Activated CD4-positive, alpha-beta T cell treated with anti-CD3 and anti-CD28 coated beads, Interleukin-2, Interleukin-6, amounts not matched to agents 100 ng/mL and 50 ng/mL, durations not matched to agents 16 hours and 8 hours (primary cell): ENCODE measurements around the gene RASA3.
"Not testable (repeated sequence)": the region's sequence is repeated elsewhere in the genome, so short reads cannot be mapped to it uniquely, and the experiment has no call there.

Source experiments
- DNase-seq: peaks from one replicate; pipeline ENCODE4 v3.0.0-alpha.2; 2020

RASA3 gene

GRCh38 chr13:114098689-114099056 lies 33.8 kb downstream of the RASA3 start:
- DNase-seq: not testable (repeated sequence)

- no peak for DNase-seq
Observed at GRCh38 chr13:114097893-114098688, 34.3 kb downstream of the RASA3 start.

- no peak for DNase-seq
Observed at GRCh38 chr13:114097212-114097892, 35.1 kb downstream of the RASA3 start.

- no peak for DNase-seq
Observed at GRCh38 chr13:114096811-114097211, 35.6 kb downstream of the RASA3 start.

GRCh38 chr13:114096031-114096485 lies 36.4 kb downstream of the RASA3 start:
- DNase-seq: no peak

DNA sequence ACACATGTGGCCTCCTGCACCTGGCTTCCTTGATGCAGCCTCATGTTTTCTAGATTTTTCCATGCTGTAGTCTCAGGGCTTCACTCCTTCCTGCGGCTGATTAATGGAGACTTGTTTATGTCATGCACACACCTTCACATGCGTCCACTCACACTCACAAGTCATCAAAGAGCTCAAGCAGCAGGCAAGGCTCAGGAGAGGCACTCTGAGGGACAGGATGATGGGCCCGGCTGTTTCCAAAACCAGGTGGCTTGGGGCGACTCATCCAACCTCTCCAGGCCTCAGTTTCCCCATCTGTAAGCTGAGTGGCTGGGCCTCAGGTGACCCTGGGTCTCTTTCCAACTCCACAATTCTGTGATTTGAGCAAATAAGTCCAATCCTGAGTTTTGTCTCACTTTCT lies 36.9 kb downstream of the RASA3 start:
- DNase-seq: no peak

DNA sequence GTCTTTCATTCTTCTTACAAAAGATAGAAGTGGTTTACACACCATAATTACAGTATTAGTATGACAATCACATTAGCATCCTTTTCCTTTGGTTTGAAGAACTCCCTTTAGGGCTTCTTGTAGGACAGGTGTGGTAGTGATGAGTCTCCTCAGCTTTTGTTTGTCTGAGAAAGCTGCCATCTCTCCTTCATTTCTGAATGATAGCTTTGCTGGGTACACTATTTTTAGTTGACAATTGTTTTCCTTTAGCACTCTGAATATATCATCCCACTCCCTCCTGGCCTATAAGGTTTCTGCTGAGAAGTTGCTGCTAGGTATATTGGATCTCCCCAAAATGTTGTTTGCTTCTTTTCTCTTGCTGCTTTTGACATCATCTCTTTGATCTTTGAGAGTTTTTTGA lies 39.3 kb downstream of the RASA3 start:
- DNase-seq: no peak

GRCh38 chr13:114092468-114092867 lies 40.0 kb downstream of the RASA3 start:
- DNase-seq: no peak

GRCh38 chr13:114090476-114090875 lies 41.9 kb downstream of the RASA3 start:
- no peak for DNase-seq

GRCh38 chr13:114089751-114090400 lies 42.5 kb downstream of the RASA3 start:
- DNase-seq: no peak

- DNase-seq: no peak
Observed at GRCh38 chr13:114089341-114089740, 43.1 kb downstream of the RASA3 start.

DNA sequence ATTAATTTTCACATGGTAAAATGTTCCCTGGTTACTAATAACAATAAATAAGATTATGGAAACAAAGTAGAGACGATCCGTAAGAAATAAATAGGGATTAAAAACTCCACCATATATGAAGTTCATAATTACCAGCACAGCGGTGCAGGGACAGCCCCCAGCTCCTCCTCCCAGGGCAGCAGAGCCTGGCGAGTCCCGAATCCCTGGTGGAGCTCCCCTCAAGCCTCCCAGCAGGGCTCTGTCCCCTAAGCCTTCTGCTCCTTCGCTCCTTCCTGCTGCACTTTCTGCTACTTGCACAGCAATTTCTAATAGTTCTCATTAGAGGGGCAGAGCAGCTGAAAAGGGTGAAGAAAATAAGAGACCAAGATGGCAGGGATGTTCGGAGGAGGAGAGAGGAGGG lies 43.6 kb downstream of the RASA3 start:
- no peak for DNase-seq

GRCh38 chr13:114088234-114088633 lies 44.2 kb downstream of the RASA3 start:
- DNase-seq: no peak

GRCh38 chr13:114087430-114087829 lies 45.0 kb downstream of the RASA3 start:
- DNase-seq: no peak

DNA sequence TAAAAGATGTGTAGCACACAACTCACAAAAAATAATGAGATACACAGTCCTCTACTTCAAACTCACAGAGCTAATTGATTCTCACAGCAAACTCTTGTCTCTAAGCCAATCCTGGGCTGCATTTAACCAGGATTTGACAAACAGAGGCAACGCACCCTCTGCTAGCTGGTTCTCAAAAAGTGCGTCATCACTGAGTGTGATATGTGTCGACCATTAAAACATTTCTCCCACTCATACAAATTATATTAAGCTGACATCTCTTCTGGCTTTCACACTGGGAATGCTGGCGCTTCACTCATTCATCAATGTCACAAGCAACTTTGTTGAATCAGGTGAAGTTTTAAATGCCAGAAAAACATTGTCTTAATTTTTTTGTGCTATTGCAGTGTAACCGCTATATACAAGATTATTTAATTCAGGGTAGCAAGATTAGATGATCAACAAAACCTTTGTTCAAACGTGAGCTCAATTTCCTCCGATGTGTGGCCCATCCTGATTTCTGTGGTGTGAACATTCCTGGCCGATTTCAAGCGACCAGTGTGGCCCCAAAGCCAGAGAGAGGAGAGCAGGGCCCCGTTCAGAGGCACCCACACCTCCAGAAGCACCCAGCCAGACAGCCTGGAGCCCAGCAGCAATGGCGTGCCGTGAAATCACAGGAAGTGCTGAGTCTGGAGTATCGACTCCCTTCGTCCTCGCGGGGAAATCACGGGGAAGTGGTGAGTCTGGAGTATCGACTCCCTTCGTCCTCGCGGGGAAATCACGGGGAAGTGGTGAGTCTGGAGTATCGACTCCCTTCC lies 49.4 kb downstream of the RASA3 start:
- no peak for DNase-seq

- DNase-seq: no peak
Observed at GRCh38 chr13:114081761-114082681, 50.4 kb downstream of the RASA3 start.

GRCh38 chr13:114080739-114081561 lies 51.5 kb downstream of the RASA3 start:
- no peak for DNase-seq

DNA sequence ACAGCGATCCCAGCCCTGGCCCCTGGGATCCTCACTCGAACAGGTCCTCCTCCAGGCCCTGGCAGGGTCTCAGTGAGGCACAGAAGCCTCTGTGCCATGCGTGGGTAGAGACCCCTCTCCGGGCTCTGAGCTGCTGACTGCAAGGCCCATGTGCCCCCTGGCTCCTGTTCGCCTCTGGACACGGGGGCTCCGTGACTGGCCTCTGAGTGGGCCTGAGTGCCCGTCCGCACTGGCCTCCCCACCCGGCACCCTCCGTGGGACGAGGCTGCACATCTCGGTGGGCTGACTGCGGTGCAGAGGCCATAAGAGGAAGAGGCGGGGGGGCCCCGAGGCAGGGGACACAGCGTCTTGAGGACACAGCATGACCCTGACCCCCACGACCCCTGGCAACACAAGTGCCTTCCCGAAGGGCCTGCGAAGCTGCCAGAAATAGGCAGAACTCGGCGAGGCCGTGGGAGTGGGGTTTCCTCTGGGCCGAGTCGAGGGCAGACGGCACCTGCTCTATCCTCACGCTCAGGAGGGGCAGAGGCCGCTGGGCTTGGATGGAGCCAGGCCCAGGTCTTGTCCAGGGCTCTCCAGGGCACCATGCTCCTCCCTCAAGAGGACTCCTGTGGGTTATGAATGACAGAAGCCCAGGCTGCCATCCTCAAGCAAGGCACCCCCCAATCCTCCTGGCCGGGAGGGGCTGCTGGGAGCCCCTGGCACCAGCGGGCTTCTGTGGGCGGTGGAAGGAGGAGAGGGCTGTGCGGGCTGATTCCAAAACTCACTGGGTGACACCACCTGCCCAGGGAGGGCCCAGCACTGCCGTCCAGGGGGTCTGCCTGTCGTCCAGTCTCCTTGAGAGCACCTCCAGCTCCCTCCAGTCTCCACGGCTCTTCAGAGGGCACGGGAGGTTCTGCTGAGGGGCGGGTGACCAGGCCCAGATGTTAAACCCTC lies 52.6 kb downstream of the RASA3 start:
- no peak for DNase-seq
